GM18508 (cell line): ENCODE data around the gene IQSEC3.
"Not testable (repeated sequence)": the region's sequence is repeated elsewhere in the genome, so short reads cannot be mapped to it uniquely, and the experiment has no call there.

Source experiments
- ATAC-seq: cut with Tn5 transposase; IDR thresholded peaks from one replicate; pipeline ENCODE4 v1.9.1; 2021; ENCODE audit warnings: moderate number of reproducible peaks; ENCODE audit not compliant: insufficient read depth, unreplicated experiment

IQSEC3 gene

DNA sequence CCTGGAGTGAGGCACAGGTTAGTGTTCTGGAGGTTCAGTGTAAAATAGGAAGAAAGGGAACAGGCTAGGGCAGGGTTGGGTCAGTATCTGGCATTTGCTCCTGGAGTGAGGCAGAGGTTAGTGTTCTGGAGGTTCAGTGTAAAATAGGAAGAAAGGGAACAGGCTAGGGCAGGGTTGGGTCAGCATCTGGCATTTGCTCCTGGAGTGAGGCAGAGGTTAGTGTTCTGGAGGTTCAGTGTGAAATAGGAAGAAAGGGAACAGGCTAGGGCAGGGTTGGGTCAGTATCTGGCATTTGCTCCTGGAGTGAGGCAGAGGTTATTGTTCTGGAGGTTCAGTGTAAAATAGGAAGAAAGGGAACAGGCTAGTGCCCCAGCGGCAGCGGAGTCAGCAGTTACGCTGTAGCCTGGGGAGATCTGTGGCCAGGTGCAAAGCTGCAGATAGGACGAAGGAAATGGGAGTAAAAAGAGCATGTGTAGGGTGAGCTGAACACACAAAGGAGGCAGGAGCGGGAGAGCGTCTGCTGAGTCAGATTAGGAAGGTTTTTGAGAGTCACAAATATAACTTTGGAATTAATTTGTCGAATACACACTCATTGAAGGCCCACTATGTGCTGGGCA is 67.2 kb downstream of the IQSEC3 start:
- ATAC-seq, result not testable (repeated sequence)

DNA sequence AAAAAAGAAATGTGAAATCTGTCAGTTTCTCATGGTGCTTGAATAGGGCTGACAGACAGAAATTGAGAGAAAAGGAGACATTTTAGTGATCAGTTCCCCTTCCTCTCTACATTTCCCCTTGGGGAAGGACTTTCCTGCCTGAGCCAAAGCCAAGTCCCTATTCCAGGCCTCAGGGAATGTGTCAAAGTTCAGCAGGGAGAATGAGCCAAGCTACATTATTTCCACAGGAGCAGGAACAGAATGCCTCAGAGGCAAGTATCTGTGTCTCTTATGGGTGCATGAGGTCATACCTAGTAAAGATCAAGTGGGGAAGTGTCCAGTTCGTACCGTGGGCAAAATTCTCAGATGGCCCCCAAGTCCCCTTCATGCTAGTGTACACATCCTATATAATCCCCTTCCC is 68.6 kb downstream of the IQSEC3 start:
- ATAC-seq, result no peak

DNA sequence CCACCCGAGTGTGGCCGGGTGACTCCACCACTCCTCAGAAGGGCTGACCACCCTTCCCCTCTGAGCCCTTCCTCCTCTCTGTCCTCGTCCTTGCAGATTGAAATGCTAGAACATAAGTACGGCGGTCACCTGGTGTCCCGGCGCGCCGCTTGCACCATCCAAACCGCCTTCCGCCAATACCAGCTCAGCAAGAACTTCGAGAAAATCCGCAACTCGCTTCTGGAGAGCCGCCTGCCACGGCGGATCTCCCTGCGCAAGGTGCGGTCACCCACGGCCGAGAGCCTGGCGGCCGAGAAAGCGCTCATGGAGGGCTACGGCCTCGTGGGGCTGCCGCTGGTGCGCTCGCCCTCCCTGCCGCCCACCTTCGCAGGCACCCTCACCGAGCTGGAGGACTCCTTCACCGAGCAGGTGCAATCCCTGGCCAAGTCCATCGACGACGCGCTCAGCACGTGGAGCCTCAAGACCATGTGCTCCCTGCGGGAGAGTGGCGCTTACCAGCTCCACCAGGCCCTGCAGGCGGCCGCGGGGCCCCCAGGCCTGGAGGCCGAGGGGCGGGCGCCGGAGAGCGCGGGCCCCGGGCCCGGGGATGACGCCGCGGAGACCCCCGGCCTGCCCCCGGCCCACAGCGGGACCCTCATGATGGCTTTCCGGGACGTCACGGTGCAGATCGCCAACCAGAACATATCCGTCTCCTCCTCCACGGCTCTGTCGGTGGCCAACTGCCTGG is 71.8 kb downstream of the IQSEC3 start:
- no peak for ATAC-seq

DNA sequence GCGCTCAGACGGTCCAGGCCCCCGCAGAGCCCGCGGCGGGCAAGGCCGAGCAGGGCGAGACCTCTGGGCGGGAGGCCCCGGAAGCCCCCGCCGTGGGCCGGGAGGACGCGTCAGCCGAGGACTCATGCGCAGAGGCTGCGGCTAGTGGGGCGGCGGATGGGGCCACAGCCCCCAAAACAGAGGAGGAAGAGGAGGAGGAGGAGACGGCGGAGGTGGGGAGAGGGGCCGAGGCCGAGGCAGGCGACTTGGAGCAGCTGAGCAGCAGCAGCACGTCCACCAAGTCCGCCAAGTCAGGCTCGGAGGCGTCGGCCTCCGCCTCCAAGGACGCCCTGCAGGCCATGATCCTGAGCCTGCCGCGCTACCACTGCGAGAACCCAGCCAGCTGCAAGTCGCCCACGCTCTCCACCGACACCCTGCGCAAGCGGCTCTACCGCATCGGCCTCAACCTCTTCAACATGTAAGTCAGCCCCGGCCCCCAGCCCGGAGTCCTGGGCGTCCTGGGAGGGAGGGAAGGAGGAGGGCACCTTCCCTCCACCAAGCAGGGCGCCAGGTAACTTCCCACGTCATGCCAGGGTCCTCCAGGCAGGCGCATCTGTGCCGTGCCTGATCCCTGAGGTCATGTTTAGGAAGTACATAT is 72.4 kb downstream of the IQSEC3 start:
- ATAC-seq, result no peak

DNA sequence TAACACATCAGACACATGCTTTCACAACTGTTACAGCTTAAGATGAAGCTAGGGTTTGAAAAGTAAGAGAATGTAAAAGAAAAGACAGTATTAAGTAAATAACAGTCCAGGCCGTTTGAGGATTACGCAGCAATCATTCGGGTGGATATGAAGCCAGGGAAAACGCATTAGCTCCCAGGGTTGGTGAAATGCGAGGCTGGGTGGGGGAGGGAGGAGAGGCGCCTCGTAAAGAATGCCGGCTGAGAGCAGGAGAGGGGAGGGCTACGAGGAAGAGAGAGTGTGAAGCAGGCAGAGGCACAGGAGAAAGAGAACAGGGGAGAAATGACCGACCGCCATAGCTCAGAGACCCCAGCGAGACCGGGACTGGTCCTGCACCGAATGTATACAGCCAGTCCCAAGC is 73.0 kb downstream of the IQSEC3 start:
- ATAC-seq, result no peak

DNA sequence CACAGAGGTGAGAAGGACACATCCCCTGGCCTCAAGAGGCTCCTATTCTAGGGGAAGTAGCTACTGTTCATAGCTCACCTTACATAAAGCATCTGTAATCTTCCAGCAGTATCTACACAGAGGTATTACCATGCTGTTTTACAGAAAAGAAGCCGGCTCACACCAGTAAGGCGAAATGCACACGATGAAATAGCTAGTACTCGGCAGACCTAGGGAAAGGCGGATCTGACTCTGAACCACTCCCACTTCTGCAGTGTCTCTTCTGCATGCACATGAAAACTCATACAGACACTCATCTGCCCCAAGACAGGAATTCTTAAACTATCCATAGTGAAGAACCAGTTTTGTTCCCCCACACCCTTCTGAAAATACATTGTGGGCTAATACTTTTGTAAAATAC is 73.6 kb downstream of the IQSEC3 start:
- no peak for ATAC-seq

DNA sequence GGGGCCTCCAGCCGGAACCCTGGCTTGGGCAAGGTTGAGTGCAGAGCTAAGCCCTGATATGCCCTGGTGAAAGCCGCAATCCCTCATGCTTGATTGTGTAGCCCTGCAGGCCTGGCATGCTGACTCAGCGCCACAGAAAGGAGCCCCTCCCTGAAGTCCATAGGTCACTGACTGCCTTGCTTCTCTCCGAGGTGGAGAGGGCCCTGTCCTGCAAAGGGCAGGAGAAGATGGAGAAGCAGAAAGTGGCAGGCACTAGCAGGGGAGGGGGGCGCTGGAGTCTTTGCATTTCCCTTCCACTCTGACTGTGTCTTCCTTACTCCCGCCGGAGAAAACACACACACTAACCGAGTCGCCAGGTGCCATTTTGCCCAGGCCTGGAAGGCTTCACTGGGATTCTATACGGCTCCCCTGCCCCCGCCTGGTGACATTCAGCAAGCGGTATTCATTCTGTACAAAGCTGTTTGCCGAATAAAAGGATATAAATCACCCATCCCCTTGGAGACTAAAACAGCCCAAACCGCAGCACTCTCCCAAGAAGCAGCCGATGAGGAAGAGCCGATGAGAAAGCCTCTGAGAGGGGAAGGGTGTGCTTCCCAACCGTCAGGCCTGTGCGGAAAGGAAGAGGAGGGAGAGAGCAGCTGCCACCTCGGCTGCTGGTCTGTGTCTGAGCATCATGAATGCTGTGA is 77.5 kb downstream of the IQSEC3 start:
- no peak for ATAC-seq

DNA sequence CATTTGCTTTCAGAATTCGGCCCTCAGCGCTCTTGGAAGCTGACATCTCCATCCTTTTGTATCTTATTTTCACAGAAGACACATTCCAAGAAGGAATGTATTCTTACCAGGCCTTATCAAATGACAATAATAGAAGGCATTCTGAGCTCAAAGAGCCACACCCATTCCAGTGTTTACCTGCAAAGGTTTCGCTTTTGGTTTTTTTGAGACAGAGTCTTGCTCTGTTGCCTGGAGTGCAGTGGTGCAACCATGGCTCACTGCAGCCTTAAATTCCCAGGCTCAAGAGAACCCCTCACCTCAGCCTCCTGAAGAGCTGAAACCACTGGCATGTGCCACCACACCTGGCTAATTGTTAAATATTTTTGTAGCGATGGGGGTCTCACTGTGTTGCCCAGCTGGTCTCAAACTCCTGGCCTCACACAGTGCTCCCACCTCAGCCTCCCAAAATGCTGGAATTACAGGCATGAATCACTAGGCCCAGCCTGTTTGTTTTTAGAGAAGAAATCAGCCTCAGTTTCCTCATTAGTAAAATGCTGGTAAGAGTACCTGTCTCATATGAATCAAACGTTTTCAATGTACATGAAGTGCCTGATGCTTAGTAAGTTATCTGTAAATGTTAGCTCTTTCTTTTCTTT is 78.2 kb downstream of the IQSEC3 start:
- no peak for ATAC-seq

DNA sequence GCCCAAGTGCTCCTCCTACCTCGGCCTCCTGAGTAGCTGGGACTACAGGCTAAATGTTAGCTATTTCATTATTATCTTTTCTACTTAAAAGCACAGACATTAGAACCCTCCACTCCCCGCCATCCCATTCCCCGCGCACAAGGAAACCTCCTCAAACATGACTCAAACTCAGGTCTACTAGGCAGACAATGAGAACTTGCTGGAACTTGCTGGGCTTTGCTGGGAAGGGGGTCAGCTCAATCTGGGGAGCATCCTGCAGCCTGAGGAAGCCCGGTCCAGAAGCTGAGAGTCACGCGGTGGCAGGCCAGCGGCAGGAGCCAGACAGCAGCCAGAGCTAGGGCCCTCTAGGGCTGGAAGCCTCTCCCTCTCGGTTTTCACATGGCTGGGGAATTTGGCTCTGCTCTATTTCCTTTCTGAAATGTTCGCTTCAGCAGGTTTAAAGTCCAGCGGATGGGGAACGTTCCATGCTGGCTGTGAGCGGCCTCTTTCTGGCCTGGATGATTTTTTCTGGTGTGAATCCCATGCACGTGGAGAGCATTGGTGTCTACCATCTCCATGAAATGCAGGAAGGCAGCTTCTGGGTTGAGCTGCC is 78.9 kb downstream of the IQSEC3 start:
- ATAC-seq, result no peak

DNA sequence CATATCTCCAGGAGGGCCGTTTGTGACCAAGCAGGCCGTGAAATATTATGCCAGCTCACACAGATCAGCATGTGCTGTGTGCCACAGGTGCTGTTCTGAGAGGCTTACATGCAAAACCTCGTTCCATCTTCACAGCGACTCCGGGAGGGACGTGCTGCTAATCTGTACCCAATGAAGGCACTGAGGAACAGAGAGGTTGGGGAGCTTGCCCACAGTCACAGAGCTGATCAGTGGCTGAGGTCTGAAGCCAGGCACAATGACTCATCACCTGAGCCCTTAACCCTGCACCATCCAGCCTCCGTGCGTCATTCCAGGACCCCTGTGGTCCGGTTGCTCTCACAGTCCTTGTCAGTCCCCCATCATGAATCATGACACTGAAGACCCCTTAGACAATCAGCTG is 80.7 kb downstream of the IQSEC3 start:
- no peak for ATAC-seq

DNA sequence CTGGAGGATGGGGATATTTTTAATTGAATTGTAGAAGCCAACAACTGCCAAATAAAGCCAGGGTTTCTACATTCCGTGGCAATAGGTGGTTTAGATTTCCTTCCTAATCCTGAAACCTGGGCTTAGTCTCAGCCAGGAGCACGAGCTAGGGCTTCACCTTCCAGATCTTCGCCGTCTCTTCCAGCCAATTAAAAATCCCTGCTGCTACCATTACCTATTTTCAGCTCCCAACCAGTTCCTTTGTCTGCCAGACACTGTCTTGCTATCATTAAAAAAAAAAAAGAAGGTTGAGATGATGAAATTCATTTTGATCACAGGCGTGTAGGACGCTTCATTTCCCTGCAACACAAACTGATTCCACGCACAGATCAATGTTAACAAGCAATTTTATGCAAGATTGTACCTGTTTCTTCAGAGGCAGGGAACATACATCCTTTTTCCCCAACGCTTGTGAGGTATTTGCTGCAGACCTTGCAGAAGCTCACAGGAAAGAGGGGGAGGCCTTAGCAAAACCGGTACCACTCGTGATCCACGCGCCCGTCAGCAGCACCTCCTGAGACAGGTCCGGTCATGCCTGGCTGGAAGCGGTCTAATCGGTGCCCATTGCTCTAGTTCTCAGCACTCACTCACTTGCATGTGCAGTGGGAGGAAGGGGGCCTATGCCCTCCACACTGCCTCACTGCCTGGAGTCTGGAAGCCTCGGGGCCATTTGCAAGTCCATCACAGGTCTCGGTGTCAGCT is 82.3 kb downstream of the IQSEC3 start:
- no peak for ATAC-seq

DNA sequence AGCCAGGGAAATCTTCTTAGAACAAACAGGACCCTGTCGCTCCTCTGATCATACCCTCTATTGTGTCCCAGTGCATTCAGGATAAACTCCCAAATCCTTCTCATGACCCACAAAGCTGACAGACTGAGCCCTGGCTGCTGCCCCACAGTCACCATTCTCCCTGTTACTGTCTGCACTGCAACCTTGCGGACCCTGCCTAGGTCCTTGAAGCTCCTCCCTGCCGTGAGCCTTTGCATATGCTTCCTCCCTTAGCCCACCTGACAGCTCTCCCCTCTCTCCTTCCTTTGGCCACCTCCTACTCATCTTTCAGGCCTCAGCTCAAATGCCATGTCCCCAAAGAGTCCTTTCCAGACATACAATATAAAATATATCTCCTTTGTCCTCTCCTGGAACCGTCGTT is 85.0 kb downstream of the IQSEC3 start:
- no peak for ATAC-seq

DNA sequence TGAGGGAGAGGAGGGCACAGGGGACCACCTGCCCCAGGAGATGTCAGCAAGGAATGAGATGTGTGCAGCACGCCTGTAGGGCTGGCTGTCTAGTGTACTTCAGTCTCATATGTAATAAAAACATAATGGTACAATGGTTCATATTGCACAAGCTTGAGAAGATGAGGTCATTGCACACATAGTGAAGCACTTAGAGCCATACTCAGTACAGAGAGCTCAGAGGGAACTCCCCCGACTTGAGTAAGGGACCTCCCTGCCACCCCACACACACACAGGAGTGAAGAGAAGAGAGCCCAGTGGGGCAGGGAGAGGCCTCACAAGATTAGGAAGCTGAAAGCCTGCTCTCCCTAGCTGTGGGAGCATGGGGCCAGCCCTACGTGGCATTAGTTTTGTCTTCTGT is 85.9 kb downstream of the IQSEC3 start:
- ATAC-seq, result no peak

DNA sequence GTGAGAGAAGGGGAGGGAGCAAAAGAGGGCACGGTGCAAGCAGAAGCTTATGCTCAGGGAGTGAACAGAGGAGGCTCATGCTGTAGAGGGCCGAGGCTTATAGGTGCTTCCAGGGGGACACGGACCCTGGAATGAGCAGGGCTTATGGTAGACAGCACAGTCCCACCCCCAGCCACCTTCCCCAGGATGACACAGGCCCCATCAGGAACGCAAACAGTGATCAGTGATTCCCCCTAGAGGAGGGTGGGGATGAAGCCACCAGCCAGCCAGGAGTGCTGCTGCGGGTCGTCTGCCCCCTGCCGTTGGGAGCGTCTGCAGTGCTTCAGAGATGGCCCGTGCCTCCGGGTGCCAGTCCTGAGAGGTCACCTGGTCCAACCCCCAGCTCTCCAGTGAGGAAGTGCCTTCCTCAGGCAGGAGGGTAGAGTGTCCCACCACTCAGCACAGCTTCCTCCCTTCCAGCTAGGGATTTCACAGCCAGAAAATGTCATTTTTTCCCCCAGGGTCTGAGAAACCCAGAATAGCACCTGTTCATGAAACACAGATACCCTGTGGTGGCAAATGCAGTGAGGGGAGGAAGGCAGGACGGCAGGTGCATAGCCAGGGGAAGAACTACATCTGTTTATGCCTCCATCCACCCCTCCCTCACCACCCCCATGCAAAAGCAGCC is 86.6 kb downstream of the IQSEC3 start:
- ATAC-seq, result no peak

DNA sequence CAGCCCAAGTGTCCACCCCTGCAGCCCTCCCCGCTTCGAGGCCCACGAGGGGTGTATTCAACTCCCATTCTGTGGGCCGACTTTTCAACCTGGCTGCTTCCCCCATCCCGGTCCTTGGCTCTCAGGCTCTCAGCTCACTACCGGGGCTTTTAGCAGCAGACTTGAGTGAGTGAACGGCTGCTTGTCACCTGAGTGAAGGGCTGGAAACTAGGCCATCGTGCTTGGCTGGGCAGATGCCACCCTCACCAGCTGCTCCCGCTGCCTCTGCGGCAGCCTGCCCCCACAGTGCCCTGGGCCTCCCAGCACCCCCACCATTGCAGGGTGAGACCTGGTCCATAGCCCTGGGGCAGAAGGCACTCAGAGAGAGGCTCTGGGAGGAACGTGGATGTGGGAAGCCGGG is 87.5 kb downstream of the IQSEC3 start:
- no peak for ATAC-seq

DNA sequence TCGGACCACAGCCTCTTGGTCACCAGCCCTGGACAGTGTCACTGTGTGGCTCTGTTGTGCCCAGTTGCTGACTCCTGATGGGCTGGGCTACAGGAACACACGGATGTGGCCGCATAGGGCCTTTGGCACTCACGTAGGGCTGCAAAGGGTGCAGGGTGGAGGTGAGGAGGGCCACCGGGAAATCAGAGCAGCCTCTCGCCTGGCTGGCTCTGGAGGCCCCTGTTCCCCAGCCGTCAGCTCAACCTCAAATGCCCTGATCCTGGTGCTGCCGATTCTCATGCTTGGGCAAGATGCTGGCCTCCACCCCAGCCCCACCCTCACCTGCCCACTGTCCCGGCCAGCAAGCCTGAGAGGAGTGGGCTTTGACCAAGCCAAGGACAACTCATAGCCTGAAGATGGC is 88.4 kb downstream of the IQSEC3 start:
- ATAC-seq, result no peak

DNA sequence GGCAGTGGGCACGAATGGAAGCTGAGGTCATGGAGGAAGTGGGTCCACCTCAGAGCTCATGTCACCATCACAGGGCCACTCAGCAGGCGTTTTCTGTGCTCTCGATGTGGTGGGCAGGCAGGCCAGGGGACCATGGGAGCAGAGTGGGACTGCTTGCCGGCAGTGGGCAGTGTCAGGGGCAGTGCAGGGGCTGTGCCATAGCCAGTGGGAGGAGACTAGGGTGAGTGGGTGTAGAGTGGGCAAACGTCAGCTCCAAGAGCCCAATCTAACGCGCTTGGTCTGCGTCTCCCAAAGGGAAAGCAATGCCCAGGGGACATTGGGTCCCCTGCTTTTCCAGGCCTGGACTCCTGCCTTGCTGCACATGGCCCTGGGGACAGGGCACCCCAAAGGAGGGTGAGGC is 89.1 kb downstream of the IQSEC3 start:
- no peak for ATAC-seq

DNA sequence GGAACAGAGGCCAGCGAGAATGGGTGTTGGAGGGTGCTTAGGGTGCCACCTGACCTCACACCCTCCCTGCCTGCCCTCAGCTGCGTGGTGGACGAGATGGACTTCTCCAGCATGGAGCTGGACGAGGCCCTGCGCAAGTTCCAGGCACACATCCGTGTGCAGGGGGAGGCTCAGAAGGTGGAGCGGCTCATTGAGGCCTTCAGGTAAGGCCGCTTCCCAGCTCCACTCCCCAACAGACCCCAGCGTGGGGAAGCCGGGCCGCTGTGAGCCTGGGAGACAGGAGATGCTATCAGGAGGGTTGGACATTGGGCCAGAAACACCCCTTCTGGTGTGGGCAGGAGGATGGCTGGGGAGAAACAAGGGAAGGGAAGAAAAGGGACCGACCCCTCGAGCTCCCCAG is 90.4 kb downstream of the IQSEC3 start:
- ATAC-seq, result no peak

DNA sequence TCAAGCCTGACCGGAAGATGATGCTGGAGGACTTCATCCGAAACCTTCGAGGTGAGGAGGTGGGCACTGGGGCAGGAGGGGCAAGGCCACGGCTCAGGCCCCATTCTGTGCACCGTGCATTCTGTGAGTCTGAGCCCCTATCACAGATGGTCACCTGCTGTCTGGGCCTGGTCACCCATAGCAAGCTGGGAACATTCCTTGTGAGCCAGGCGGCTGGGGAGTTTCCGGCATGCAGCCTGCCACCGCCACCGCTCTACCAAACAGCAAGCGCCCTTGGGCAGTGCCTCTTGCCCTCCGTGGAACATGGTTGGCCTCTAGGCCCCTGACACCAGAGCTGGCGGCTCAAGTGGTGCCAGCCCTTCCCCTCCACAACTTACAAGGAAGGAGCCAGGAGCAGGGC is 91.1 kb downstream of the IQSEC3 start:
- ATAC-seq, result no peak
